HG03378 (cell line): ENCODE measurements around the gene PTGES3L.
A peak's percentile ranks its signal among the peaks of the same experiment; 100 is the strongest.
"Not testable (repeated sequence)": the region's sequence is repeated elsewhere in the genome, so short reads cannot be mapped to it uniquely, and the experiment has no call there.

ENCODE experiments used
- ATAC-seq: cut with Tn5 transposase; IDR thresholded peaks from one replicate; pipeline ENCODE4 v1.9.1; 2021; ENCODE audit warnings: mild to moderate bottlenecking, moderate library complexity; ENCODE audit not compliant: unreplicated experiment

PTGES3L gene

GRCh38 chr17:42982266-42982665 is 2.4 kb upstream of the PTGES3L start:
- no peak for ATAC-seq

- ATAC-seq = no peak
These were observed 1.0 kb upstream of the PTGES3L start for GRCh38 chr17:42980766-42981397.

- no peak for ATAC-seq
These were observed 440 bp upstream of the PTGES3L start, which contains the start of gene RUNDC1 for GRCh38 chr17:42980274-42980765. TSS of gene RUNDC1 (plus strand) at chr17:42980565. CDS start at chr17:42980577, 12 bp downstream.

- not testable (repeated sequence) for ATAC-seq
These were observed 4.2 kb downstream of the PTGES3L start for GRCh38 chr17:42975701-42976100.

GRCh38 chr17:42975265-42975664 is 4.6 kb downstream of the PTGES3L start:
- no peak for ATAC-seq

- not testable (repeated sequence) for ATAC-seq
These were observed 6.6 kb downstream of the PTGES3L start for GRCh38 chr17:42973323-42973722.

GRCh38 chr17:42971589-42971988 is 8.3 kb downstream of the PTGES3L start:
- ATAC-seq = no peak

GRCh38 chr17:42969001-42969581 is 10.8 kb downstream of the PTGES3L start:
- ATAC-seq = no peak

- ATAC-seq = no peak
These were observed 12.0 kb downstream of the PTGES3L start for GRCh38 chr17:42967925-42968324.

GRCh38 chr17:42964161-42964932 is 15.5 kb downstream of the PTGES3L start, which contains the start of gene AARSD1:
TSS of gene AARSD1 (minus strand) at chr17:42964454. CDS start at chr17:42964440, 14 bp downstream.
- peak; percentile 71 for ATAC-seq

GRCh38 chr17:42953669-42954068 is 26.2 kb downstream of the PTGES3L start:
- ATAC-seq = no peak

GRCh38 chr17:42950044-42950783 is 29.7 kb downstream of the PTGES3L start:
- no peak for ATAC-seq

GRCh38 chr17:42946812-42947211 is 33.1 kb downstream of the PTGES3L start:
- no peak for ATAC-seq

- ATAC-seq = no peak
These were observed 35.7 kb downstream of the PTGES3L start for GRCh38 chr17:42944211-42944610.

GRCh38 chr17:42937712-42938596 is 41.9 kb downstream of the PTGES3L start:
- no peak for ATAC-seq

GRCh38 chr17:42929497-42929844 is 50.4 kb downstream of the PTGES3L start:
- no peak for ATAC-seq

GRCh38 chr17:42928714-42929496 is 51.0 kb downstream of the PTGES3L start:
- ATAC-seq = no peak

- no peak for ATAC-seq
These were observed 55.0 kb downstream of the PTGES3L start for GRCh38 chr17:42924891-42925290.

GRCh38 chr17:42923472-42923871 is 56.4 kb downstream of the PTGES3L start:
- ATAC-seq = not testable (repeated sequence)
